Measurements from ENCODE around the gene FEZF2. TPM values are rescaled to one million over a fixed set of nuclear protein-coding genes. Genes with fewer than 3 reads are reported as not detected.

FEZF2 gene
- polyA plus RNA-seq, 5 donors = not detected

DNA sequence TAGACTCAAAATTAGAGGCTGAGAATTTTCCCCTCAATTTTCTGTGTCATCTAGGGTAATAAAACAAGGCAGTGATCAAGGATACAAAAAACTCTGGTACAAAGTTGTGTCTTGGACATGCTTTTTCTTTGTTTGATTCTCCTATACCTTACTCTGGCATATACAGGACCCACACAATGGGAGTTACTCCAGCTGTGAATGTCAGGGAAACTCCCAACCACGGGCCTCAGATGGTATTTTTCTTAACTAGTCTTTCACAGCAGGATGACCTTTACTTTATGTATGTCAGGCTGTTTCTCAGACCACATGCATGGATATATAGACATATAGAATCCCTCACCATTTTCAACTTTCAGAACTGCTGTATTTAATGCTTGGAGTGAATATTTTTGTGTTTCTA lies 41.3 kb downstream of the FEZF2 start:
- DNase-seq = no peak

DNA sequence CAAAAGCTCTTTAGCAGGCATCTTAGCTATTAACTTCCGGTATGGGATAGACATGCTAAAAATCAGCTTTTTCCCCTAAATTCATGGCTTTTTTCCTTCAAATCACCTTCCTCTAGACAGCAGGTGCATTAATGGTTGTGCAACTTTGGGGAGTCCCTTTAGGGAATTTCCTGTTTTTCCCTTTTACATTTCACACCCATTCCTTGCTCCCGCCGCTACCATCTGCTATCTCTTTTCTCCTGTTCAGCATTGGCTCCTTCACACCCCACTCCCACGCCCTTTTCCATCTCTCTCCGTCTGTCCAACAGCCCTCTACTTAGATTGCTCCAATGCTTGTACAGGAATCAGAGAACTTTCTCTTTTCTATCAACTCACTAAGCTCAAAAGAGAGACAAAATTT lies 43.4 kb downstream of the FEZF2 start:
- DNase-seq = no peak

DNA sequence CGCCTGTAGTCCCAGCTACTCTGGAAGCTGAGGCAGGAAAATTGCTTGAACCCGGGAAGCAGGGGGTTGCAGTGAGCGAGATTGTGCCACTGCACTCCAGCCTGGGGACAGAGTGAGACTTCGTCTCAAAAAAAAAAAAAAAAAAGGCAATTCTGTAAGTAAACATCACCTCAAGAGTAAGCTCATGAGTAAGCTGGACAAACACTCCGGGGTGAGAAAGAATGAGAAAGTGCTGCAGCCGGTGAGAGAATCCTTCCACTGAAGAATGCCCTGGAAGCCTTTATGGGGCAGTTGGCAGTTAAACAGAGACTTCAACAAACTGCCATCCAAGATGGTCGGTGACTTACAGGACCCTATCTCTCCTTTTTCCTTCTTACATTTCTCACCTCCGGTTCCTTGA lies 47.5 kb downstream of the FEZF2 start:
- no peak for DNase-seq

DNA sequence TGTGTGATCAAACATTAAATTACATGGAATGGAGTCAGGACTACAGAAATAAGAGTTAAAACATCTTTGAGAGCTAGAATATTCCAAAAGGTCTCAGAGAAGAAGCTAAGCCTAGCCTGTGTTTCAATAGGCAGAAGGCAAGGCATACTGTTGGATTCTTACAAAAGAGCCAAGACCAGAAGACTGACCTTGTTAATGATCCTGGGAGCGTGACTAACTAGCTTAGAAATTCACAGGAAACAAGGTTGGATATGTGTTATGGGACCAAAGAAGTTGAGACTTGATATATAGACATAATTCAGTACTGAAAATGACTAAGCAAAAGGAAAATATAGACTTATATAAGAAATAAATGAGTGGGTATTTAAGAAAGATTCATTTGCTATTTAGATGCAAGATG lies 50.1 kb downstream of the FEZF2 start:
- DNase-seq = no peak
